Activated naive CD8-positive, alpha-beta T cell treated with anti-CD3 and anti-CD28 coated beads for 36 hours (primary cell): Measurements from ENCODE around the gene FSTL4. TPM values are rescaled to one million over a fixed set of nuclear protein-coding genes. Genes with fewer than 3 reads are reported as not detected.
A peak's percentile ranks its signal among the peaks of the same experiment; 100 is the strongest.

ENCODE experiments used
- DNase-seq: peaks from one replicate; pipeline ENCODE4 v3.0.0; 2021
- H3K27ac Mint-ChIP-seq: one replicate; pipeline ENCODE4 v1.8.0; 2022; ENCODE audit warnings: mild to moderate bottlenecking, moderate library complexity, mixed read lengths
- H3K27me3 Mint-ChIP-seq: one replicate; pipeline ENCODE4 v1.8.0; 2022; ENCODE audit warnings: mild to moderate bottlenecking, mixed read lengths
- H3K36me3 Mint-ChIP-seq: one replicate; pipeline ENCODE4 v1.8.0; 2021; ENCODE audit warnings: mild to moderate bottlenecking, mixed read lengths
- H3K4me1 Mint-ChIP-seq: one replicate; pipeline ENCODE4 v1.8.0; 2021; ENCODE audit warnings: mixed read lengths
- H3K4me3 Mint-ChIP-seq: one replicate; pipeline ENCODE4 v1.8.0; 2022; ENCODE audit warnings: mild to moderate bottlenecking, moderate library complexity, mixed read lengths
- H3K9me3 Mint-ChIP-seq: one replicate; pipeline ENCODE4 v1.8.0; 2022; ENCODE audit warnings: mixed read lengths
- total RNA-seq, 2 experiments: library from RNA; stranded (reverse); gene quantifications; one replicate each; pipeline ENCODE4 v1.2.3, GENCODE V29; 2021

The FSTL4 gene
- total RNA-seq, 2 experiments from 2014 or later = 0.10 to 0.29 TPM

DNA sequence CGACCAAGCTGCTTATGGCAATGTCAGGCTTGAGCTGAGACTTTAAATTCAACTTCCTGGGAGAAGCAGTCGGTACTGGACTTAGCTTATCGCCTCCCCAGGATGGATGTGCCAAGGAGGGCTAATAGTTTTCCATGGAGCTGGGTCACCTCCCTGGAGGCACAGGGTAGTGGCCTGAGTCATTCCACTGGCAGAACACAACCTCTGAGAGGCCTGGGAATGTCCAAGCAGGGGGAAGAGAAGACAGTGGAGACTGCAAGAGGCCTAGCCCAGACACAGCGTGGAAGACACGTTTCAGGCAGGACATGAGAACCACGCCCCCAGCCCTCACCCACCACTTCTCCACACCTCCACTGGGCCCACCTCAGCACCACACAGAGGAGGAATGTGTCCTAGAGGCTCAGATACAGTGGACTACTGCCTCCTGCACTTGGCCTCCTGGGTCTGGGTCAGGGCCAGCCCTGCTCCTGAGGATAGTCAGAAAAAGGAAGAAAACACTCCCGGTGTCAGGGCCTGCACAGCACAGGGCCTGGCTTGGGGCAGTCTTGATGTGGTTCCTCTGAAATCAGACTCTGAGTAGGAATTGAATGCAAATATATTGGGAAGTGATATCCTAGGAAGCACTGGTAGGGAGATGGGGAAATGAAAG is 171.8 kb downstream of the FSTL4 start:
- Mint-ChIP-seq H3K27ac (no peak overlapping the region), H3K4me1 (no peaks in the 10 kb centered on the region), H3K4me3 (no peak overlapping the region), H3K27me3 (no peaks in the 10 kb centered on the region), H3K9me3 (no peaks in the 10 kb centered on the region), H3K36me3 (no peaks in the 10 kb centered on the region)
- no peak for DNase-seq

DNA sequence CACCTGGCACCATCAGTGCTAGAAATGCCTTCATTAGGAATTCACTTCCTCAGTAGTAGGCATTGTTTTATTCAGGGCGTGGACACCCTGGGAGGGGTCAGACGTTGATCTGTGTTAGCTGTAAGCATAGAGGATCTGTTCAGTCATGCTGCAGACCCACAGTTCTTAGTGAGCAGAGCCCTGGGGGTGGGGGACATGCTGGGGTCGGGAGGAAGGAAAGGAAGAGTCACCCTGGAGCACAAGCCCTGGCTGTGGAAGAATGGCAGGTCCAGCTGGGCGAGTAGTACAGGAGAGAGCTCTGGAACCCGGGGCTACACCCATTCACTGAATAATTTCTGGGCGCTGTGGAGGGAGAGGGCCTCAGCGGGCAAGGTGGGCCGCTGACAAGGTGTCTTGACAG is 172.5 kb downstream of the FSTL4 start:
- Mint-ChIP-seq H3K4me3 (no peak overlapping the region), H3K4me1 (no peaks in the 10 kb centered on the region), H3K27me3 (no peaks in the 10 kb centered on the region), H3K27ac (no peak overlapping the region), H3K36me3 (no peaks in the 10 kb centered on the region), H3K9me3 (no peaks in the 10 kb centered on the region)
- DNase-seq = no peak

DNA sequence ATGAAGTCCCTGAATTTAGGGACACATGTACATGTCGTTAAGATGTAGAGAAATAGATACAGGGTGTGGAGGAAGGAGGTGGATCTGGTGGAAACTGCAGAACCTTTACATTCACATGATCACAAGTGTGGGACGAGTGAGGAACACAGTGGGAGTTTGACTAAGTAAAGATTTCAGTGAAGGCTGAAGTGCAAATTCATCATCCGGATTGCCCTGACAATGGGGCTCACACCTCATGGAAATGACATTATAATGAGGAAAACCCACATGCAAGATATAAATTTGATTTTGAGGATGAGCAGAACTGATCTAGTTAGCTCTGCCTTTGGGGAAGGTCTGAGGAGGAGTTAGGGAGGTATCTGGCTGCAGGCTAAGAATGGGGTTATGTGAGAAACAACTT is 173.9 kb downstream of the FSTL4 start:
- H3K27ac Mint-ChIP-seq = no peak overlapping the region
- no peaks in the 10 kb centered on the region for H3K4me1 Mint-ChIP-seq
- H3K36me3 Mint-ChIP-seq = no peaks in the 10 kb centered on the region
- no peaks in the 10 kb centered on the region for H3K27me3 Mint-ChIP-seq
- no peaks in the 10 kb centered on the region for H3K9me3 Mint-ChIP-seq
- DNase-seq = no peak
- H3K4me3 Mint-ChIP-seq = no peak overlapping the region

DNA sequence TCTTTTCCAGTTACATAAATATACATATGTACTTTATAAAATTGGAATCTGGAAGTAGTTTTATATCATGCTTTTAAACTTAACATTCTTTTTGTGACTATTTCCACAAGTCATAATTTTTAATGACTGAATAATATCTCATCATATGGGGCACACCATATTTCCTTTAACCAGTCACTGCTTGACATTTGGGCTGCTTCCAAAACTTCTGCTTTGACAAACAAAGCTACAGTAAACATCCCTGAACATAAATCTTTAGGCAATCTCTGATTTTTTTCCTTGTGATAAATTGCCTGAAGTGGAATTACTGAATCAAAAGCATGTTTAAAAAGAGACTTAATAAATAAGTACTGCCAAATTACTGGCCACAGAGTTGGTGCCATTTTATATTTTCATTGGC is 178.0 kb downstream of the FSTL4 start:
- no peak for DNase-seq
- Mint-ChIP-seq H3K27ac (no peak overlapping the region), H3K36me3 (no peaks in the 10 kb centered on the region), H3K27me3 (no peaks in the 10 kb centered on the region), H3K4me3 (no peak overlapping the region), H3K9me3 (no peaks in the 10 kb centered on the region), H3K4me1 (no peaks in the 10 kb centered on the region)

DNA sequence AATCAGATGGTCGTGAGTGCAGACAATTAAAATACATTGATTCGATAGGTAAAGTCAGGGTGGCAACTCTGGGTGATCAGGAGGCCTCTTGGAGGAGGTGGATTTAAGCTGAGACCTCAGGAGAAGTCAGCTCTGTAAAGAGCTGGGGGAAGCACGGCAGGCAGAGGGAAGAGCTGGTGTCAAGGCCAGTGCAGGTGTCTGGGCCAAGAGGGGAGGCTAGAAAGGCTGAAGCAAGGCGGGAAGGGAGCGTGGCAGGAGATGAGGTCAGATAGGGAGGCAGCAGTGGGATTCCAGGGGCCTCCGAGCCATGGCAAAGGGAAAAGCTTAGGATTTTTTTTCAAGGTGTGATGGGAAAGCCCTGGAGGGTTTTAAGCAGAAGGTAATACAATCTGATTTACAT is 178.7 kb downstream of the FSTL4 start:
- DNase-seq = no peak
- Mint-ChIP-seq H3K27ac (no peak overlapping the region), H3K4me3 (no peak overlapping the region), H3K27me3 (no peaks in the 10 kb centered on the region), H3K4me1 (no peaks in the 10 kb centered on the region), H3K9me3 (no peaks in the 10 kb centered on the region), H3K36me3 (no peaks in the 10 kb centered on the region)

DNA sequence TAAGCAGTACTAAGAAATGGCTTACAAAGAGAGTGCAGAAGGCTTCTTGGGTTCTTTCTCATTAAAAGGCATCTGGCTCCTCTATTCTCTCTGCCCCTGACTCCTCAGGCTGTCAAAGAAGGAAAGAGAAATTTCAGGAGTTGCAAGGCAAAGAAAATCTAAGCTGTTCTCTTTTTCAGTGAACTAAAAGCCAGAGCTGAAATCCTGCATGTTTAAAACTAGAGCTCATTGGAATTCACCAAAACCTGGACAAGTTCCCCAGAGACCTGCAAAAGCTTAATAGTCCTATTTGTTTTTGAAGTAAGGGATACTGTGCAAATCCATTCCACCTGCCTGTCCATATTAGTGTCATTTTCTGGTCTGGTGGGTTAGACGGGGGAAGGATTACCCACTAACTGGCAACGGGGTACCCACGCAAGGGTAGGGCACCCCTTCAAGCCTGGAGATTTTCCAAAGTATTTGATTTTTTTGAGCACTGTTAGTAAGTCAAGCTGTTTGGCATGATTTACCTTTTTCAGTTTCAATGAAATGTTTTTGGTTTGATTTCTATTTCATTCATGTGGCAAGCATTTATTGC is 179.3 kb downstream of the FSTL4 start:
- Mint-ChIP-seq H3K27ac (no peak overlapping the region), H3K27me3 (no peaks in the 10 kb centered on the region), H3K4me3 (no peak overlapping the region), H3K36me3 (no peaks in the 10 kb centered on the region), H3K9me3 (no peaks in the 10 kb centered on the region), H3K4me1 (no peaks in the 10 kb centered on the region)
- DNase-seq = no peak

DNA sequence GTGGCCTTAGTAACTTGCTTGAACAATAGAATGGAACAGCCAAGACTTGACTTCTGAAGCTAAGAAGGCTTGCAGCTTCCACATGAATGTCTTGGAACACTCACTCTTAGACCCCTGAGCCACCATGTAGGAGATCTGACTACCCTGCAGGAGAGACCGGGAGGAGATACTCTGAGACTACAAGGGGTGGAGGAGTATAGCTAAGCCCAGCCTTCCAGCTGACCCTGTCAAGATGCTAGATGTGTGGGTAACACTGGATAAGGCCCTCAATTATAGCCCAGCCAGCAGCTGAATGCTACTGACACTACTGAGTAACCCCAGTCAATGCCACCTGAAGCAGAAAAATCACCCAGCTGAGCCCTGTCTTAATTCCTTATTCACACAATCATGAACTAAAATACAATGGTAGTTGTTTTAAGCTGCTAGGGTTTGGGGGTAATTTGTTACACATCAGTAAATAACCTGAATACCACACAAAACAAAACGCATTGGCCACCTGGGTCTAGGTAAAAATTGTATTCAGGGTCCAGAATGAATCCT is 180.9 kb downstream of the FSTL4 start:
- Mint-ChIP-seq H3K4me3 (no peak overlapping the region), H3K4me1 (no peaks in the 10 kb centered on the region), H3K9me3 (no peaks in the 10 kb centered on the region), H3K36me3 (no peaks in the 10 kb centered on the region), H3K27me3 (no peaks in the 10 kb centered on the region), H3K27ac (no peak overlapping the region)
- DNase-seq = no peak

DNA sequence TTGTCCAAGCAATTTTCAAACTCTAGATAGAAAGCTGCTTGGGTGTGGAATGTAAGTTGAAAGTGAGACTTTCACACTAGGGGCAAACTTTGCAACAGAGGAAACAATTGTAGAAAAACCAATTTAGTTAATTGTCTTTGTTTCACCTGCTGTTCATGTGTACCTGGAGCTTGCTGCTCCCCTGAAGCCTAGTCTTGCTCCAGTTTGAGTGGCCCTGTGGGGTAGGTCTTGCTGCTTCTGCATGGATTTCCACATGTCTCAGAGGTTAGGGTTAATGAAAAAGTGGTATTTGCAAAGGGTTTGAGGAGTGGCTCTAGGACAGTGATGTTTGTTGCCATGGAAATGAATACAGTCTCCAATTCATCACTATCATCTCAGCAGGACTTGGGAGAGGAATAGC is 182.2 kb downstream of the FSTL4 start:
- Mint-ChIP-seq H3K36me3 (no peaks in the 10 kb centered on the region), H3K9me3 (no peaks in the 10 kb centered on the region), H3K27me3 (peaks cover 5% of the 10 kb centered on the region), H3K4me3 (no peak overlapping the region), H3K4me1 (no peaks in the 10 kb centered on the region), H3K27ac (no peak overlapping the region)
- no peak for DNase-seq

DNA sequence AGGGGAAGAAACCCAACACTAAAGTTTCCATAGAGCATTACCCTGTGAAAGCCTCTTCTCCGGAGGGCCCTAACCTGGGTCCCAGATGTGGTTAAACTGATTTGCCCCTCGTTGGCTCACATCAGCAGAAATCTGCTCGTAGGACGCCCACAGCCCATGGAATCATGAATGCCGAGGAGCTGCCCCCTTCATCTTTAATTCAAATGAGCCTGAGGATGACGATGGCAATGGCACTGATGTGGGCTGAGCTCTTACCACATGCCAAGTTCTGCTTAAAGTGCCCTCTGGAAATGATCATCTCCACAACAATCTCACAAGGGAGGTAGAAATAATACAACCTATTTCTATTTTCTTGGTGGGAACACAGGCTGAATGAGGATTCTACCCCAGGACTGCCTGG is 183.3 kb downstream of the FSTL4 start:
- H3K9me3 Mint-ChIP-seq = no peaks in the 10 kb centered on the region

DNA sequence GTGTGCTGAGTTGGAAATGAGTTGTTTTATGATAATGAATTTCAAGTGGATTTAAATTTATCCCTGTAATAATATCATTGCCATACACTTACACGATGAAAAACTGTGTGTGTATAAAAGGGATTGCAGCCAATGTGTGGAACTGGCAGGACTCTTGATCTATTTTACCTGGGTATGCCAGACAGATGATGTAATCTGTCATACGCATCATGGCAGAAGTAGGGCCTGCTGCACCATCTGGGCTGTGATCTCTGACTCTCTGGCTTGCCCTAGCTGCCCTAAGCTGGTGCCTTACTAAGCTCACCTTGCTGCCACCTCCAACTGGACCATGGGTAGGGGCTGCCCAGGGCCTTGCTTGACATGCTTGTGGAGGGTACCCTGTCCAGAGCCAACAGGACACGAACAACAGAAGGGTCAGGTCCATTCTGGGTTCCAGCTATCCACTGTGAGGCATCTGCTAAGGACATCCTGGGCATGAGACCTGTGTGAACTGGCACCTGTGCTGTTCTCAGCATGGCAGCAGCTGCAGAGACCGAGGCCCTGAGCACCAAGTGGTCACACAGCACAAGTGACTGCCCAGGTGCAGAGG is 184.2 kb downstream of the FSTL4 start:
- Mint-ChIP-seq H3K36me3 (no peaks in the 10 kb centered on the region), H3K4me1 (peaks cover 5% of the 10 kb centered on the region), H3K9me3 (no peaks in the 10 kb centered on the region), H3K4me3 (no peak overlapping the region), H3K27ac (no peak overlapping the region), H3K27me3 (peaks cover 5% of the 10 kb centered on the region)
- no peak for DNase-seq

More for the DNA sequence above, 183.3 kb downstream of the FSTL4 start:
- Mint-ChIP-seq H3K27ac (no peak overlapping the region), H3K4me1 (no peaks in the 10 kb centered on the region), H3K4me3 (no peak overlapping the region), H3K27me3 (peaks cover 5% of the 10 kb centered on the region), H3K36me3 (no peaks in the 10 kb centered on the region)
- no peak for DNase-seq

DNA sequence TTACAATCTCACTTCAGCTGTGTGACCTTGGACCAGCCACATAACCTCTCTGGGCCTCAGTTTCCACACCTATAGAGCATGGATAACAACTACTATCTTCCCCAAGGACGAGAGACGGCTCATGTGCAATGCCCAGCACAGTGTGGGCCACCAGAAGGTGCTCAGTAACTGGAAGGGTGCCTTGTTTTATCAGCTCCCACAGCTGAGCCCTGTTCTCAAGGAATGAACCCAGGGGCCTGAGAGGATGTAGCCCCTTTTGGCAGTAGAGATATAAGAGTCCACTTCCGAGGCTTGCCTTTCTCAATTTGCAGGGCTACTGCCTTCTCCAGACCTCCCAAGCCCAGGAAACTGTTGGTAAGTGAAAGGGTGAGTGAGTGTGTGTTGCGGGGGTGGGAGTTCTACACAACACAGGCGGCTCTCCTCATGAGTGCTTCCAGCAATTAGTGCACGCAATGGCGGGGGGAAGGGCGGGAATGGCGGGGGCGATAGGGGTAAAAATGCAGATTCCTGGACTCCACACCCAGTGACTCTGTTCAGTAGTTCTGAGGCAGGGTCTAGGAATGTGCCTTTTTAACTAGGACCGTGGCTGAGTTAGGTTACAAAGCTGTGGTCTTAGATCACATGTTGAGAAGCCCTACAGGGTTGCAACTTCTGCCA is 185.1 kb downstream of the FSTL4 start:
- Mint-ChIP-seq H3K4me1 (peaks cover 5% of the 10 kb centered on the region), H3K36me3 (no peaks in the 10 kb centered on the region), H3K27me3 (peaks cover 7% of the 10 kb centered on the region), H3K27ac (no peak overlapping the region), H3K4me3 (no peak overlapping the region), H3K9me3 (no peaks in the 10 kb centered on the region)
- DNase-seq = no peak

DNA sequence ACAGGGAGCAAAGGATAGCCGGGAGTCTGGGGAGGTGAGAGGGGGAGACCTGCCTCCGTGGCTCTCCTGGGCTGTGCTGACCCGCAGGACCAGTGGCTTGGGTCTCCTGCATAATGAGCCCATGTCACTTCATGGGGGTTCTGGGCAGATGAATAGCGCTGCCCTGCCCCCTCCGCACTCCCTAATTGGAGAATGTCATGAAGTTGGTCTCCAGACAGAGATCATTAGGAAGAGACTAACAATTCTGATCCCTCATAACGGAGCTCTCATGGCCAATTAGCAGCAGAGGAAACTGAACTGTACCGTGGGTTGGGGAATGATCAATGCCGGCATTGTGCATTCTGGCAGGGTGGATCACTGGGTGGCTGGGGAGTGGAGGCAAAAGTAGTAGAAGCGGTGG is 186.1 kb downstream of the FSTL4 start:
- no peaks in the 10 kb centered on the region for H3K9me3 Mint-ChIP-seq
- no peak overlapping the region for H3K4me3 Mint-ChIP-seq
- DNase-seq = no peak
- no peak overlapping the region for H3K27ac Mint-ChIP-seq
- peaks cover 15% of the 10 kb centered on the region for H3K27me3 Mint-ChIP-seq
- H3K36me3 Mint-ChIP-seq = no peaks in the 10 kb centered on the region
- H3K4me1 Mint-ChIP-seq = peaks cover 5% of the 10 kb centered on the region

DNA sequence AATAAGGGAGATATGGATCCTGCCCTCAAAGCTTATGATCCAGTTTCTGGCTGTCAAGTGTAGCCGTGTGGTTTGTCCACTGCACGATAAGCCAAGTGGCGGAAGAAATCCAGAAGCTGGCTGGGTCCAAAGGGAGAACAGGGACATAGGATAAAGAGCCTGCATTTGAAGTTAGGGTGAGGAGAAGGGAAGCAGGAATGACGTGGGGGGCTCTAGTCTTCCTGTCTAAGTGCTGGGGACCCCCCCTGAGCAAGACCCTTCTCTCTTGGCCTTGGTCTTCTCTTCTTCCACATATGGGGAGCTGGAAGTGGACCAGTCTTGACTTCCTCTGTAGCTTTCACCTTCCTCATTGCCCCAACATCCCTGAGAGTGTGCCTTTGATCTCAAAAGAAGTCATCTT is 186.6 kb downstream of the FSTL4 start:
- no peaks in the 10 kb centered on the region for H3K9me3 Mint-ChIP-seq
- H3K36me3 Mint-ChIP-seq = no peaks in the 10 kb centered on the region
- no peak for DNase-seq
- peaks cover 15% of the 10 kb centered on the region for H3K27me3 Mint-ChIP-seq
- H3K4me1 Mint-ChIP-seq = peaks cover 5% of the 10 kb centered on the region
- no peak overlapping the region for H3K27ac Mint-ChIP-seq
- no peak overlapping the region for H3K4me3 Mint-ChIP-seq

DNA sequence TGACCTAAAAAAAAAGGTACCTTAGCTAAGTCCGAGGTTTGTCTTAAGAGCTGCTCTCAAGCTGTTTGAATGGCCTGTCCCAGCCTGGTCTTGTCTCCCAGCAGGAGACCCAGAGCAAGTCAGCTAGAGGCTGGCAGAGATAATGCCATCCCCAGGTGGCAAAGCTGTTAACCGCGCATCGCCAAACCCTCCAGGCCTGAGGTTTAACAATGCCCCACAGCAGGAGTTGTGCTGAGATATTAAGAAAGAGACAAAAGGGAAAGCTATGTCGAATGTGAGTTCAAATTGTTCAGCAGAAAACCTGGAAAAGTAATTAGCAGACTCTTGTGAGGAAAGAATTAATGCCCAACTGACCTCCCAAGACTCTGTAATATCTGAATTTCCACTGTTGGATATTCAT is 187.1 kb downstream of the FSTL4 start:
- no peaks in the 10 kb centered on the region for H3K36me3 Mint-ChIP-seq
- H3K4me1 Mint-ChIP-seq = peaks cover 5% of the 10 kb centered on the region
- no peak for DNase-seq
- H3K4me3 Mint-ChIP-seq = no peak overlapping the region
- H3K27ac Mint-ChIP-seq = no peak overlapping the region
- H3K27me3 Mint-ChIP-seq = peaks cover 15% of the 10 kb centered on the region
- H3K9me3 Mint-ChIP-seq = no peaks in the 10 kb centered on the region

DNA sequence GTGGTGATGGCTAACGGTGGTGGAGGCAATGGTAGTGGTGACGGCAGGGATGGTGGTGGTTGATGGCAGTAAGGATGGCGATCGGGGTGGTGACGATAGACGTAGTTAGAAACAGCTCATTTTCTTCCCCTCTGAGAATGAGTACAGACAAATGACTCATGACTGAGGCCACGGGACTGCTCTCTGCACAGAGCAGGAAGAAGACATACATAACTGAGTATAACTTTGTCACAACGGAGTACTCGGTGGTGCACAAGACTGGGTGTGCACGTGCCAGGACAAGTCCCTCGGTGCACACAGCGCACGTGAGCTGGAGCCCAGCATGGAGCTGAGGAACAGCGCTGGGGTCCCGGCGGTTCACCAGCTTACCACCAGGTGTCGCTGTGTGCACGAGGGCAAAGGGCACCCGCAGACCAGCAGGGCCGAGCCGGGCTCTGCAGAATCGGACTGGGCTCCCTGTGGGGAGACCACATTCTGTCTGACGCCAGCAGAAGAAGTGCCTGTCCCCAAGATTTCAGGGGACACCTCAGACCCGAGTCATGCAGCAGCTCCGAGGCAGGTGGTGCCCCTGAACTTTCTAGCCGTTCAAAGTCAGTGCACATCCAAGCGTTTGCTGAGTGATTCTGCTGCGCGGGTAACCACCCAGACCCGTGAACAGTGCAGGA is 188.6 kb downstream of the FSTL4 start:
- Mint-ChIP-seq H3K4me3 (no peak overlapping the region), H3K27ac (no peak overlapping the region), H3K4me1 (peaks cover 5% of the 10 kb centered on the region), H3K36me3 (no peaks in the 10 kb centered on the region), H3K9me3 (no peaks in the 10 kb centered on the region), H3K27me3 (peaks cover 15% of the 10 kb centered on the region)
- peak; percentile 72 for DNase-seq
